Duodenal mucosa (tissue), 2 donors: ENCODE results near the gene NFS1.
"Not testable (repeated sequence)": the region's sequence is repeated elsewhere in the genome, so short reads cannot be mapped to it uniquely, and the experiment has no call there.

ENCODE experiments used
- H3K27ac ChIP-seq: one replicate; pipeline ENCODE4 v1.7.0; 2013; ENCODE audit warnings: low read depth, low read length
- H3K27me3 ChIP-seq, 2 donors: one replicate each; pipeline ENCODE4 v1.7.0; 2013; ENCODE audit warnings: low read length in 2 of 2, control low read depth in 1 of 2; ENCODE audit not compliant: insufficient read depth in 2 of 2, control insufficient read depth in 1 of 2
- H3K36me3 ChIP-seq, 2 donors: one replicate each; pipeline ENCODE4 v1.7.0; 2013; ENCODE audit warnings: low read length in 2 of 2, control low read depth in 1 of 2; ENCODE audit not compliant: insufficient read depth in 2 of 2, control insufficient read depth in 1 of 2
- H3K4me1 ChIP-seq, 2 donors: one replicate each; pipeline ENCODE4 v1.7.0; 2013; ENCODE audit warnings: low read length in 2 of 2, control low read depth in 1 of 2; ENCODE audit not compliant: insufficient read depth in 2 of 2, control insufficient read depth in 1 of 2
- H3K4me3 ChIP-seq, 2 donors: one replicate each; pipeline ENCODE4 v1.7.0; 2013; ENCODE audit warnings: low read length in 2 of 2, low read depth in 1 of 2
- H3K9ac ChIP-seq, 2 donors: one replicate each; pipeline ENCODE4 v1.7.0; 2013; ENCODE audit warnings: low read length in 2 of 2, low read depth in 1 of 2
- H3K9me3 ChIP-seq, 2 donors: one replicate each; pipeline ENCODE4 v1.7.0; 2013; ENCODE audit warnings: low read length in 2 of 2, control low read depth in 1 of 2; ENCODE audit not compliant: control insufficient read depth in 1 of 2

Gene NFS1

GRCh38 chr20:35726842-35727711, 27.9 kb upstream of the NFS1 start:
- no peak overlapping the region for H3K4me3 ChIP-seq
- no peaks in the 10 kb centered on the region for H3K9me3 ChIP-seq
- H3K27me3 ChIP-seq = no peaks in the 10 kb centered on the region
- peaks cover 55 to 97% of the 10 kb centered on the region in 2 donors for H3K36me3 ChIP-seq
- no peak overlapping the region for H3K9ac ChIP-seq
- no peak overlapping the region for H3K27ac ChIP-seq
- peaks cover 0 to 8% of the 10 kb centered on the region in 2 donors for H3K4me1 ChIP-seq

GRCh38 chr20:35724321-35725230, 25.4 kb upstream of the NFS1 start:
- Histone ChIP-seq H3K4me1 (no peaks in the 10 kb centered on the region), H3K27ac (no peak overlapping the region), H3K36me3 (peaks cover 56 to 97% of the 10 kb centered on the region in 2 donors), H3K4me3 (no peak overlapping the region), H3K27me3 (no peaks in the 10 kb centered on the region), H3K9me3 (no peaks in the 10 kb centered on the region), H3K9ac (no peak overlapping the region)

DNA sequence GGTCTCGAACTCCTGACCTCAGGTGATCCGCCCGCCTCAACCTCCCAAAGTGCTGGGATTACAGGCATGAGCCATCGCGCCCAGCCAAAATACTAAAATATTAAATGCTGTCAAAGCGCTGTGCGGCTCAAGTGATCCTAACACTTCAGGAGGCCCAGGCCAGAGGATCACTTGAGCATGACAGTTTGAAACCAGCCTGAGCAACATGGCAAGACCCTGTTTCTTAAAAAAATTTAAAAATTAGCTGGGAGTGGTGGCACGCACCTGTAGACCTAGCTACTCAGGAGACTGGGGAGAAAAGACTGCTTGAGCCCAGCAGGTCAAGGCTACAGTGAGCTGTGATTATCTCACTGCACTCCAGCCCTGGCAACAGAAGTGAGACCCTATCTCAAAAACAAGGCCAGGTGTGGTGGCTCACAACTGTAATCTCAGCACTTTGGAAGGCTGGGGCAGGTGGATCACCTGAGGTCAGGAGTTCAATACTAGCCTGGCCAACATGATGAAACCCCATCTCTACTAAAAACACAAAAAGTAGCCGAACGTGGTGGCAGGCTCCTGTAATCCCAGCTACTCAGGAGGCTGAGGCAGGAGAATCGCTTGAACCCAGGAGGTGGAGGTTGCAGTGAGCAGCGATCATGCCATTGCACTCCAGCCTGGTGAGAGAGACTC, 24.6 kb upstream of the NFS1 start:
- not testable (repeated sequence) for H3K4me1 ChIP-seq, H3K9me3 ChIP-seq, H3K9ac ChIP-seq, H3K27me3 ChIP-seq, H3K4me3 ChIP-seq, H3K27ac ChIP-seq
- H3K36me3 ChIP-seq = peaks cover 50 to 96% of the 10 kb centered on the region in 2 donors

DNA sequence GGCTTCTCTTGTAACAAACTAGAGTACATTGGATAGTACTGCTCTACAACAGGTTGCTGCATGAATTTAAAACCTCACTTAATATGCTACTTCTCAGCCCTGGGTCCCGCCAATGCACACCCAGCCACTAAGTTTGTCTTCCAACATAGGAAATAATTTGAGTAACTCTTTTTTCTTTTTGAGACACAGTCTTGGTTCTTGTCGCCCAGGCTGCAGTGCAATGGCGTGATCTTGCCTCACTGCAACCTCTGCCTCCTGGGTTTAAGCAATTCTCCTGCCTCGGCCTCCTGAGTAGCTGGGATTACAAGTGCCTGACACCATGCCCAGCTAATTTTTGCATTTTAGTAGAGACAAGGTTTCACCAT, 24.1 kb upstream of the NFS1 start:
- H3K27me3 ChIP-seq, H3K27ac ChIP-seq, H3K4me1 ChIP-seq, H3K9ac ChIP-seq, H3K4me3 ChIP-seq, H3K9me3 ChIP-seq: not testable (repeated sequence)
- H3K36me3 ChIP-seq = peaks cover 50 to 96% of the 10 kb centered on the region in 2 donors

DNA sequence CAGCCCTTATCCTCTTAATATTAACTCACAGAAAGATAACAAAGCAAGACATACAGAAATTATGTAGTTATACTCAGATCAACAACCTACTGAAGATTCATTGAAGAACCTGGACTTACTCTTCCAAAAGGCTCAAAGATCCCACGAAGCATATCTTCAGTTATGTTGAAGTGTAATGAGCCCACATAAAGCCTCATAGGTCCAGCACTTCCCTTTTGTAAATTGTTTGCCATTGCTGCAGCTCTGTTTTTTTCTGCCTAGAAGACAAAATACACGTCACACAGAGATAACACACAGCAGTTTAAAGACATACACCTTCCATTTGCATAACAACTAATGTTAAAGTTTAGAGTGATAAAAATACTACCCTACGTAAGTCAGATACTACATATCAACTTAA, 22.5 kb upstream of the NFS1 start:
- peaks cover 51 to 96% of the 10 kb centered on the region in 2 donors for H3K36me3 ChIP-seq
- H3K4me3 ChIP-seq = no peak overlapping the region
- no peaks in the 10 kb centered on the region for H3K27me3 ChIP-seq
- no peak overlapping the region for H3K9ac ChIP-seq
- no peaks in the 10 kb centered on the region for H3K9me3 ChIP-seq
- H3K4me1 ChIP-seq = no peaks in the 10 kb centered on the region
- no peak overlapping the region for H3K27ac ChIP-seq

GRCh38 chr20:35721219-35721618, 22.1 kb upstream of the NFS1 start:
- no peaks in the 10 kb centered on the region for H3K4me1 ChIP-seq
- no peak overlapping the region for H3K9ac ChIP-seq
- no peak overlapping the region for H3K4me3 ChIP-seq
- no peak overlapping the region for H3K27ac ChIP-seq
- no peaks in the 10 kb centered on the region for H3K27me3 ChIP-seq
- H3K36me3 ChIP-seq = peaks cover 49 to 96% of the 10 kb centered on the region in 2 donors
- no peaks in the 10 kb centered on the region for H3K9me3 ChIP-seq

GRCh38 chr20:35720165-35721123, 21.3 kb upstream of the NFS1 start:
- H3K9me3 ChIP-seq = no peaks in the 10 kb centered on the region
- H3K4me3 ChIP-seq = no peak overlapping the region
- H3K36me3 ChIP-seq = peaks cover 54 to 97% of the 10 kb centered on the region in 2 donors
- H3K27me3 ChIP-seq = no peaks in the 10 kb centered on the region
- H3K4me1 ChIP-seq = no peaks in the 10 kb centered on the region
- H3K27ac ChIP-seq = no peak overlapping the region
- H3K9ac ChIP-seq = no peak overlapping the region

DNA sequence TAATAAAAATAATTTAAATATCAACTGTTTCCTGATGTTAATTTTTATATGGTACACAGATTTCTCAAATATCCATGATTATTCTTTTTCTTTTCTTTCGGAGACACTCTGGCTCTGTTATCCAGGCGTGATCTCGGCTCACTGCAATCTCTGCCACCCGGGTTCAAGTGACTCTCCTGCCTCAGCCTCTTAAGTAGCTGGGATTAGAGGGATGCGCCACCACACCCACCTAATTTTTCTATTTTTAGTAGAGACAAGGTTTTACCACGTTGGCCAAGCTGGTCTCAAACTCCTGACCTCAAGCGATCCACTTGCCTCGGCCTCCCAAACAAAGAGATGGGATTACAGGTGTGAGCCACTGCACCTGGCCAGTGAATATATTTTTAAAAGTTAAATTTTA, 20.6 kb upstream of the NFS1 start:
- Histone ChIP-seq H3K27me3 (no peaks in the 10 kb centered on the region), H3K4me3 (no peak overlapping the region), H3K27ac (no peak overlapping the region), H3K9ac (no peak overlapping the region), H3K9me3 (no peaks in the 10 kb centered on the region), H3K36me3 (peaks cover 54 to 96% of the 10 kb centered on the region in 2 donors), H3K4me1 (no peaks in the 10 kb centered on the region)

DNA sequence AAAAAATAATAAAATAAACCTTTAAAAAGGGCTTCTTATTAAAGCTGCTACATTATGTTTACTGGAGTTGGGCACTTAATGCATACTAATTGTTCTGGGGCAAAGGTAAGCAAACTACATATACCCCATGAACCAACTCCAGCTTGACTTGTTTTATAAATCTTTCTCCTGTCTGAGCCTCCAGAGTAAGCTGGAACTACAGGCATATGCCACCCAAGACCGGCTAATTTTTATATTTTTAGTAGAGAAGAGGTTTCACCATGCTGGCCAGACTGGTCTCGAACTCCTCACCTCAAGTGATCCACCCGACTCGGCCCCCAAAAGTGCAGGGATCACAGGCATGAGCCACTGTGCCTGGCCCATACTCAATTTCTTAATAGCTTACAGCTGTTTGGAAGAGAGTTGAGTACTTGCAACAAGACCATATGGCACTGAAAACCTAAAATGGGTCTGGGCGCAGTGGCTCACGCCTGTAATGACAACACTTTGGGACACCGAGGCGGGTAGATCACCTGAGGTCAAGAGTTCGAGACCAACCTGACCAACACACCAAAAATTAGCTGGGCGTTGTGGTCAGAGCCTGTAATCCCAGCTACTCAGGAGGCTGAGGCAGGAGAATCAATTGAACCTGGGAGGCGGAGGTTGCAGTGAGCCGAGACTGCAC, 20.0 kb upstream of the NFS1 start:
- Histone ChIP-seq H3K36me3 (peaks cover 51 to 95% of the 10 kb centered on the region in 2 donors), H3K9ac (no peak overlapping the region), H3K4me3 (no peak overlapping the region), H3K27ac (no peak overlapping the region), H3K27me3 (no peaks in the 10 kb centered on the region), H3K4me1 (no peaks in the 10 kb centered on the region), H3K9me3 (no peaks in the 10 kb centered on the region)
